GM19351 (cell line): ENCODE measurements around the gene MUC2.

ENCODE experiments used
- ATAC-seq: cut with Tn5 transposase; IDR thresholded peaks from one replicate; pipeline ENCODE4 v1.9.1; 2021; ENCODE audit warnings: mild to moderate bottlenecking, moderate library complexity; ENCODE audit not compliant: unreplicated experiment

The MUC2 gene

GRCh38 chr11:1118755-1119603 is 44.3 kb downstream of the MUC2 start:
- ATAC-seq = no peak

DNA sequence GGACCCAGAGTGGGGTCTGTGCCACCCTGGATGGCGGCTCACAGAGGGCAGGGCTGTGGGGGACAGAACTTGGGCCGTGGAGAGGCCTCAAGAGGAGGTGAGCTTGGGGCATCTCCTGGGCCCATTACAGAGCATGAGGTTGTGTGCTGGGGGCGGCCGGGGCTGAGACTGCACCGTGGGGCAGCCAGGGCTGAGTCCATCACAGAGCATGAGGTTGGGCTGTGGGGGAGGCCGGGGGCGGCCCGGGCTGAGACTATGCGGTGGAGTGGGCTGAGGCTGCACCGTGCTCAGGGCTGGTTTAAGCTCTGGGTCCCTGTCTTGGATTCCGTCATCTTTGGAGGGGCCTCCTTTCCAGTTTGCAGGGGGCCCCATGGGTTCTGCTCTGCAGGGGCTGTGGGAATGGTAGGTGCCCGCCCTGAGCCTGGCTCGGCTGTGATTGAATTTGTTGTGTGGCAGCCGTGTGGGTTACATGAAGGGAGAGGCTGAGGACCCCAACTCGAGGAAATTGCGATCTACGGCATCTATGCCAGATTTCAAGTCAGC is 45.0 kb downstream of the MUC2 start:
- ATAC-seq = no peak

- no peak for ATAC-seq
Measured at GRCh38 chr11:1120532-1121330, 46.1 kb downstream of the MUC2 start.

DNA sequence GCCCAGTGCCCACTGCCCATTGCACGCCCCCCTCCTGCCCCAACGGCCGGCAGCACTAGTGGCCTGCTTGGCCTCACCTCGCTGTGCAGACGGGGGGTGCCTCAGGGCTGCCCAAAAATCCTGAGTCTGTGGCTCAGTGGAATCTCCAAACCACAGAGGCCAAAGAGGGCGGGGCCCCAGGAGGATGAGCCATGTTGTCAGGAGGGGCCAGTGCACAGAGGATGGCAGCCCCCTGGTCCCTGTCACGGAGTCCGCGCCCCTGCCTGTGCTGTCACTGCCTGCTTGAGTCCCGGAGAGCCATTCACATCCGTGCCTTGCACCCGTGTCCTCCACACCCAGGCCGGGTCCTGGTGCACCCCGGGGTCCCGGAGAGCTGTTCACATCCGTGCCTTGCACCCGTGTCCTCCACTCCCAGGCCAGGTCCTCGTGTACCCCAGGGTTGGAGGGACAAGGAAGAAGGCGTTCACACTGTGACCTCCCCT is 46.7 kb downstream of the MUC2 start:
- ATAC-seq = no peak

DNA sequence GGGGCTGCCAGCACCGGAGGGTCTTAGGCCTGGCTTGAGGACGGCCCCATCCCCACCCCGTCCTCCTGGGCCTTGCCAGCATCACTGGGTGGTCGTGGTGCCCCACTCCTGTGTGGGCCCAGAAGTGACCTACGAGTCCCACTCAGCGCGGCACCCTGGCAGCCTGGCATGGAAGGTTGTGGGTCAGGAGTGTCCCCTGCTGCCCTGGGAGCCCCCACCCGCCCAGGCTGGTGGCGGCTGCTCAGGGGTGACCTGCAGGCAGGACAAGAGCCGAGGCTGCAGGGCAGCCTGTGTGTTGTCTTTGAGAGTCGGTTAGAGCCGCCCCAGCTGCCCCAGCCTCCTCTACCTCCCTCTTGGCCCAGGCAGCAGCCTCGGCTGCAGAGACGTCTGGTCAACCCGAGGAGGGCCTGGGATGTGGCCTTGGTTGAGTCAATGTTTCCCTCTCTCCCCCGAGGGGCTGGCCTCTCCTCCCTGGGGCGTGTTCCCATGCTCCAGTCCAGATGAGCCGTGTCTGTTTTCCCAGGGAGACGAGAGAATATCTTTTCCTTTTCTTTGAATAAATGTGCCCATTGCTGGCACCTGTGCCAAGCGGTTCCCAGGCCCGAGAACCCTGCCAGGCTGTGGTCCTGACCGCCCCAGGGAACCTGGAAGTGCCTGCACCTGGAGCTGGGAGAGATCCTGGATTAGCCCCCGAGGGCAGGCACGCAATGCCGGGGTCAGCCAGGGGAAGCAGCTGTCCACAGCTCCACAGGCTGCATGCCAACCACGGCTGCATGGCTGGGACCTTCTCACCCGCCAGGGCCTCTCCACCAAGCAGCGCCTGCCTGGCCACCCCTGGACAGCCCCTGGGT is 47.4 kb downstream of the MUC2 start:
- ATAC-seq = no peak

DNA sequence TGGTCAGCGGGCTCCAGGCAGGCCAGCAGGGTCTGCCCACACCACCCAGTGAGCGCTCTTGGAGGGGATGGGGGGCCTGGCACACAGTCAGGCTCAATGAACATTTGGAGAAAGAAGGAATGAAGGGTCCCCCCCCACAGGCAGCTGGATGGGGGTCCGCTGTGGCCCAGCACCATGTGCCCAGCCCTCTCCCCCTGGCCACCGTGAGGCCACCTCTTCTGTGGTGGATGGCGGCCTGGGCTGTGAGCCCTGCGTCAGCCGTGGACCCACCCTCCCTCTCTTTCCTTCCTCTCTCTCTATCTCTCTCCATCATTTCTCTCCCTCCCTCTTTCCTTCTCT is 48.0 kb downstream of the MUC2 start:
- ATAC-seq = no peak

- ATAC-seq = no peak
Measured at GRCh38 chr11:1123970-1124369, 49.3 kb downstream of the MUC2 start.
